Choroid plexus epithelial cell (primary cell): ENCODE data around the gene STOML2.

Source experiments
- DNase-seq: peaks from one replicate; pipeline ENCODE4 v3.0.0-alpha.2; 2010; ENCODE audit warnings: low read depth
- H3K4me3 ChIP-seq: 2 replicates; pipeline ENCODE4 v1.5.1; 2011; ENCODE audit warnings: low read depth, mild to moderate bottlenecking, control low read depth, low read length, moderate library complexity
- TF ChIP-seq, protein P1 (sequence below): conservative IDR thresholded peaks from 2 replicates; pipeline ENCODE4 v1.5.1; 2011; ENCODE audit warnings: low read depth, mild to moderate bottlenecking, control low read depth, inconsistent platforms, low read length, moderate library complexity

Gene STOML2

DNA sequence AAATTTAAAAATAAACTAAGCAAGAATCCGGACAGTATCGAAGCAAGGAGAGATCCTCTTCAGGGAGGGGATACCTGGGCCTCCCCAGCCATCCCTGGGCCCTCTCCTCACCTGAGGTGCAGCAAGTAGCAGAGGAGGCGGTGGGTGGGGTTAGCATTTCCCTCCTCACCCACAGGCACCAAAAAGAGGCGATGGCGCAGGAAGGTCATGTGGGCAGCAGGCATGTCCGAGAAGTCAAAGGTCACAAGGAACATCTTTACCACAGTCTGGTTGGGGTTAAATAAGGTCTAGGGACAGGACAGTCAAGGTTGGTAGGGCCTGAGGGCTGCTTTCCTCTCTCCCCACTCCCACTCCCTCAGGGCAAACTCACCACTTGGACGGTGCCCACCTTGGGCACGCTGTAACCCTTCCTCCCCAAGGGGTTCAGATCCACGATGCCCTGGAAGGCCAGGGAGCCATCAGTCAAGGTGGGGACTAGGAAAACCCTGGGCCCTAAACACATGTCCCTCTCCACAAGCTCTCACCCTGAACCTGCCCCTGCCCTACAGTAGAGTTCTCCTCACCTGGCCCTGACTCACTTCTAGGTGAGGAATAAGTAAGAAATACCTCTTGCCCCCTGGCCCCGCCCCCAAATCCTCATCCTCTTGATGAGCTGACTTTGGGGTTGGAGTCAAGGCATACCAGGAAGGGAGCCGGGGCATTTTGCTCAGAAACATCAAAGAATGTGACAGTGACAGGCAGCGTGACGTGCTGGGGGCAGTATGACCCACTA lies 2.8 kb upstream of the STOML2 start:
- TF ChIP-seq, protein P1, sequence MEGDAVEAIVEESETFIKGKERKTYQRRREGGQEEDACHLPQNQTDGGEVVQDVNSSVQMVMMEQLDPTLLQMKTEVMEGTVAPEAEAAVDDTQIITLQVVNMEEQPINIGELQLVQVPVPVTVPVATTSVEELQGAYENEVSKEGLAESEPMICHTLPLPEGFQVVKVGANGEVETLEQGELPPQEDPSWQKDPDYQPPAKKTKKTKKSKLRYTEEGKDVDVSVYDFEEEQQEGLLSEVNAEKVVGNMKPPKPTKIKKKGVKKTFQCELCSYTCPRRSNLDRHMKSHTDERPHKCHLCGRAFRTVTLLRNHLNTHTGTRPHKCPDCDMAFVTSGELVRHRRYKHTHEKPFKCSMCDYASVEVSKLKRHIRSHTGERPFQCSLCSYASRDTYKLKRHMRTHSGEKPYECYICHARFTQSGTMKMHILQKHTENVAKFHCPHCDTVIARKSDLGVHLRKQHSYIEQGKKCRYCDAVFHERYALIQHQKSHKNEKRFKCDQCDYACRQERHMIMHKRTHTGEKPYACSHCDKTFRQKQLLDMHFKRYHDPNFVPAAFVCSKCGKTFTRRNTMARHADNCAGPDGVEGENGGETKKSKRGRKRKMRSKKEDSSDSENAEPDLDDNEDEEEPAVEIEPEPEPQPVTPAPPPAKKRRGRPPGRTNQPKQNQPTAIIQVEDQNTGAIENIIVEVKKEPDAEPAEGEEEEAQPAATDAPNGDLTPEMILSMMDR, result no peak
- no peak for DNase-seq
- H3K4me3 ChIP-seq, result no peak overlapping the region

DNA sequence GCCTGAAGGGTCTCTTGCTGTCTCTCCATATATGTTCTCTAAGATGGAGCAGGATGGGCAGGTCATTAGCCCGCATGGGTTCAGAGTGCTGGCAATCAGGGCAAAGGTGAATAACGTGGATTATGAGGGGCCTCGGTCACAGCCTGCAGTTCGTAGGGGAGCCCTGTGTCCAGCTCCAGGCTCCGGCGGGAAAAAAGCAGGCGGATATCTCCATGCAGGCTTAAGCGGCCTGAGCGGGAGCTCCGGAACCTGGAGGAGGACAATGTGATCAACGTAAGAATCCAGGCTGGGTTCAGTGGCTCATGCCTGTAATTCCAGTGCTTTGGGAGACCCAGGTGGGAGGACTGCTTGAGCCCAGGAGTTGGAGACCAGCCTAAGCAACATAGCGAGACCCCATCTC lies 2.2 kb upstream of the STOML2 start:
- no peak for DNase-seq
- no peak overlapping the region for H3K4me3 ChIP-seq

DNA sequence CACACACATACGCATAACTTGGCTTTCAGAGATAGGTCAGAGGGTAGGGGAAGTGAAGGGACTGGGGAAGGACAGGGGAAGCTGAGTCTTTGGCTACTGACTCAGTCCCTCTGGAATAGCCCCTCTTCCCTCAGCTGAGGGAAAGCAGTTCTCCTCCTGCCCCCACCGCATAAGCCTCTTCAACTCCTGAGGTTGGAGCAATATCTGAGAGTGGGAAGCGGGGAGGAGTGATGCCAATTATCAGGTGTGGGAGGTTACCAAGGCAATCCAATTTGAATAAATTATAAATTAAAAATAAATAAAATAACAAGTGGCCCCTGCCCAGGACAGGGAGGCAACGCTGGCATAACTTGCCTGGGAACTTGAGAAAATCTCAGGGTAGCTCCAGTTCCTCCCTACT lies 1.7 kb upstream of the STOML2 start:
- no peak for DNase-seq
- H3K4me3 ChIP-seq, result no peak overlapping the region
- TF ChIP-seq, protein P1, result no peak

More for the DNA sequence above, 2.2 kb upstream of the STOML2 start:
- TF ChIP-seq, protein P1, result no peak

DNA sequence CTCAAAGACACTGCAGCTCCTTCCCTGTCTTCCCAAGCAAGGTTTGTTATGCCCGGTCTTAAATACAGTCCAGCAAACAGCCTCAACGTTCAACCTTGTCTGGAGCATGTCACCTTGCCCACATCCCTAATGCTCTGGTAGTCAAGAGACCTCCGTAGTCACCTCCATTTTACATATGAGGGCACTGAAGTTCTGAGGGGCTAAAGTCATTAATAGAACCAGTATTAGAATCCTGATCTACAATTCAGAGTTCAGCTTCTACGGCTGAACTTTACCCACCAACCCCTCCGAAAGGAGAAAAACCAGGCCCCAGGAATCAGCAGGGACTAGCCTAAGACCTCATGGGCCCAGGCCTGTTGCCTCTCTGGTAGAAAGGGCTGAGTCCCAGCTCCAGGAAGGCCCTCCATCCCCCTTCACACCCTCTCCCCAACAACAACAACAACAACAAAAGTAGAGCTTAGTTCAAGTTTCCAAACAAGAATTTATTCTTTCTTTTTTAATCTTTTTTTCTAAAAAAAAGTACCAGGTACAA lies 795 bp upstream of the STOML2 start:
- TF ChIP-seq, protein P1, result no peak
- H3K4me3 ChIP-seq, result peak overlapping the region; percentile 70
- no peak for DNase-seq

DNA sequence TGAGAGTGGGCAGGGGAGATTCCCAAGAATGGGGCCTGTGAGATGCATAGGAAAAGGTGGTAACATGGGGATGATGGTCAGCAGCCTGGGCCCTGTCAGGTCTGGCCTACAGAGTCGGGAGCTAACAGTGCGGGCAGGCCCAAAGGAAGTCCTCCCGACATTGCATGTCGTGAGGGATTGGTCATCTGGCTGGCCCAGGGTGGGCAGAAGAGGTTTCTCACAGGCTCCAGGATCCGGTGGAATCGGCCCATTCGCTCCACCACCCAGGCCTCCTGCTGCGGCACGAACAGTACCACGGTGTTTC lies 514 bp downstream of the STOML2 start:
- DNase-seq, result peak; percentile 34
- TF ChIP-seq, protein P1, result no peak
- peak overlapping the region; percentile 70 for H3K4me3 ChIP-seq

DNA sequence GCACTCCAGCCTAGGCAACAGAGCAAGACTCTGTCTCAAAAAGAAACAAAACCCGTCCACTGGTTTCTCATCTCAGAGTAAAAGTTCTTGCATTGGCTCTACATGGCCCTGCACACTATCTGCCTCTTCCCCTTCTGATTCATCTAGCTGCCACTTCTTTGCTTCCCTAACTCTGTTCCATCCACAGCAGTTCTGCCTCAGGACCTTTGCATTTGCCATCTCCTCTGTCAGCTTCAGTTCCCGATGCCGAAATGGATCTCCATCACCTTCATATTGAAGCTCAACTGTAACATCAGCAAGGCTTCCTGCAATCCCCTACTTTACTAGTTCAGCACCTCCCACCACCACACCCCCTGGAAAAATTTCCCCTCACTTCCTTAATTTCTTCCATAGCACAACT lies 5.4 kb downstream of the STOML2 start:
- DNase-seq, result no peak
- TF ChIP-seq, protein P1, result no peak
- no peak overlapping the region for H3K4me3 ChIP-seq
